Loucy (cell line): Measurements from ENCODE around the gene TRPC5OS.

Experiments
- H2AFZ ChIP-seq: fragments of 200-600 bp; sonication (generic); 2 replicates; pipeline ENCODE4 v1.6.0; 2016; ENCODE audit warnings: antibody characterized with exemption, mild to moderate bottlenecking, low read length, moderate library complexity
- H3F3A ChIP-seq: fragments of 200-600 bp; 2 replicates; pipeline ENCODE4 v1.6.0; 2016; ENCODE audit warnings: antibody characterized with exemption, low read depth, mild to moderate bottlenecking
- H3K27me3 ChIP-seq: fragments of 200-600 bp; sonication (generic); 2 replicates; pipeline ENCODE4 v1.6.1; 2014; ENCODE audit warnings: low read length, mild to moderate bottlenecking; ENCODE audit not compliant: insufficient read depth, poor library complexity, severe bottlenecking
- H3K36me3 ChIP-seq: fragments of 200-600 bp; sonication (generic); 2 replicates; pipeline ENCODE4 v1.6.1; 2016; ENCODE audit warnings: low read length; ENCODE audit not compliant: insufficient read depth
- H3K4me1 ChIP-seq: fragments of 200-600 bp; sonication (generic); 2 replicates; pipeline ENCODE4 v1.5.1; 2014; ENCODE audit warnings: low read length, mild to moderate bottlenecking; ENCODE audit not compliant: insufficient read depth, poor library complexity, severe bottlenecking
- H3K4me2 ChIP-seq: fragments of 200-600 bp; sonication (generic); 2 replicates; pipeline ENCODE4 v1.6.0; 2014; ENCODE audit warnings: antibody characterized with exemption, low read length, low read depth, mild to moderate bottlenecking; ENCODE audit not compliant: poor library complexity, severe bottlenecking
- H3K4me3 ChIP-seq: fragments of 200-600 bp; sonication (generic); 2 replicates; pipeline ENCODE4 v1.5.1; 2014; ENCODE audit warnings: low read length, mild to moderate bottlenecking, mixed read lengths; ENCODE audit not compliant: poor library complexity, severe bottlenecking
- H3K79me2 ChIP-seq: fragments of 200-600 bp; sonication (generic); 2 replicates; pipeline ENCODE4 v1.6.1; 2014; ENCODE audit warnings: low read length; ENCODE audit not compliant: insufficient read depth
- H3K9ac ChIP-seq: fragments of 200-600 bp; sonication (generic); 2 replicates; pipeline ENCODE4 v1.6.0; 2014; ENCODE audit warnings: mild to moderate bottlenecking, low read depth, low read length, moderate library complexity; ENCODE audit not compliant: poor library complexity, severe bottlenecking
- H3K9me2 ChIP-seq: fragments of 200-600 bp; sonication (generic); replicated peaks from 2 replicates; pipeline ENCODE4 v1.6.1; 2016; ENCODE audit warnings: low read depth, low read length, mixed read lengths
- H3K9me3 ChIP-seq: fragments of 200-600 bp; sonication (generic); 2 replicates; pipeline ENCODE4 v1.6.1; 2014; ENCODE audit warnings: mild to moderate bottlenecking, antibody characterized with exemption, low read length, low read depth; ENCODE audit not compliant: insufficient read depth
- H4K20me1 ChIP-seq: fragments of 200-600 bp; sonication (generic); 2 replicates; pipeline ENCODE4 v1.6.0; 2014; ENCODE audit warnings: antibody characterized with exemption, low read length, mild to moderate bottlenecking; ENCODE audit not compliant: insufficient read depth, poor library complexity, severe bottlenecking
- CTCF ChIP-seq: fragments of 200-600 bp; sonication (generic); conservative IDR thresholded peaks from 2 replicates; pipeline ENCODE4 v1.5.1; 2014; ENCODE audit warnings: mild to moderate bottlenecking, antibody characterized with exemption, low read length
- EZH2phosphoT487 ChIP-seq: fragments of 200-600 bp; IDR thresholded peaks from 2 replicates; pipeline ENCODE4 v1.6.1; 2018; ENCODE audit warnings: antibody characterized with exemption, mild to moderate bottlenecking, moderate library complexity, borderline replicate concordance

The TRPC5OS gene

DNA sequence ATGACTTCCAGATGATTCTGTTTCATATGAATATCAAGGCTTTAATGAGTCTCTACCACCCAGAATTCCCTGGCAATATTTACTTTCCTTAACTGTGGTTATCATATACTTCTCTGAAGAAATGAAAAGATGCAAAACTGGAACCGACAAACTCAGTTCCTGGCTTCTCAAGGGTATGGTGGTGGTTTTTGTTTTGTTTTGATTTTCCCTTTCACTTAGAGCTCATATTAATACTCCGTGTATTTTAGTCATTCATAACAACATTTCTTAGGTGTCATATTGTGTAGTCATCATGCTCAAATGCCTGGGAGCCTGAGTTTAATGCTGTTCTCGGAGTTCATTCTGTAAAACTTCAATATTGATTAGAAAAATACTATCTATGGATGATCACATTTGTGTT lies 665 bp downstream of the TRPC5OS start:
- H3K4me3 ChIP-seq, result no peak overlapping the region
- H3K79me2 ChIP-seq, result no peaks in the 10 kb centered on the region
- H3K9ac ChIP-seq, result no peak overlapping the region
- H2AFZ ChIP-seq, result no peak overlapping the region
- H3K9me3 ChIP-seq, result no peaks in the 10 kb centered on the region
- H3K27me3 ChIP-seq, result peaks cover 70% of the 10 kb centered on the region
- H4K20me1 ChIP-seq, result no peaks in the 10 kb centered on the region
- no peaks in the 10 kb centered on the region for H3F3A ChIP-seq
- H3K9me2 ChIP-seq, result no peaks in the 10 kb centered on the region
- no peaks in the 10 kb centered on the region for H3K36me3 ChIP-seq
- TF ChIP-seq CTCF (no peak), EZH2phosphoT487 (no peak)
- no peaks in the 10 kb centered on the region for H3K4me1 ChIP-seq
- H3K4me2 ChIP-seq, result no peak overlapping the region

DNA sequence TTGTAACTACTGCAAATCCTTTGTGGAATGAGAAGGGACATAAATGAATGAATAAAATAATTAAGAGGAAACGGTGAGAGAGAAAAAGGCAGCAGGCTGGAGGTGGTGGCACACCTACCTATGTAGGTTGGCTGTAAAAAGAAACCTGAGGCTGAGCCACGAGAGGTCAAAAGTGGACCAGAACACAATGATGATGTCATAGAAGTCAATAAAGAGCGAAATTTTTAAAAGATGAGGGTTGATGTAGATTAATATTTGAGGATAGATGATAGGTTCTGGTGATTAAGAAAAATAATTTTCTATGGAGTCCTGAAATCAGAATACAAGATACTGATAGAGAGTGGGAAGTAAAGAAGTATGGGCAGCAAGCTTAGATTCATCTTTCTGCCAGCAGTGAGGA lies 1.7 kb downstream of the TRPC5OS start:
- no peak overlapping the region for H3K4me3 ChIP-seq
- H2AFZ ChIP-seq, result no peak overlapping the region
- no peak for TF ChIP-seq EZH2phosphoT487

GRCh38 chrX:111880735-111881134 lies 4.8 kb downstream of the TRPC5OS start:
- Histone ChIP-seq H3K36me3 (no peaks in the 10 kb centered on the region), H3K9me2 (no peaks in the 10 kb centered on the region), H3K4me2 (no peak overlapping the region), H3K79me2 (no peaks in the 10 kb centered on the region), H3K4me1 (peaks cover 5% of the 10 kb centered on the region), H3F3A (no peaks in the 10 kb centered on the region), H4K20me1 (no peaks in the 10 kb centered on the region), H3K27me3 (peaks cover 48% of the 10 kb centered on the region), H3K9ac (no peak overlapping the region), H3K9me3 (no peaks in the 10 kb centered on the region), H2AFZ (no peak overlapping the region), H3K4me3 (no peak overlapping the region)
- no peak for TF ChIP-seq CTCF
- TF ChIP-seq EZH2phosphoT487, result no peak

More for the DNA sequence above, 1.7 kb downstream of the TRPC5OS start:
- Histone ChIP-seq H3K79me2 (no peaks in the 10 kb centered on the region), H3K9me3 (no peaks in the 10 kb centered on the region), H3K9me2 (no peaks in the 10 kb centered on the region), H4K20me1 (no peaks in the 10 kb centered on the region), H3K4me2 (no peak overlapping the region), H3K36me3 (no peaks in the 10 kb centered on the region), H3K27me3 (peaks cover 70% of the 10 kb centered on the region), H3F3A (no peaks in the 10 kb centered on the region), H3K9ac (no peak overlapping the region), H3K4me1 (peaks cover 5% of the 10 kb centered on the region)

- no peaks in the 10 kb centered on the region for H3K9me3 ChIP-seq
- no peaks in the 10 kb centered on the region for H3F3A ChIP-seq
- peaks cover 38% of the 10 kb centered on the region for H3K27me3 ChIP-seq
- H4K20me1 ChIP-seq, result no peaks in the 10 kb centered on the region
- H3K9me2 ChIP-seq, result no peaks in the 10 kb centered on the region
- H3K4me2 ChIP-seq, result peak overlapping the region; percentile 72
- H3K4me3 ChIP-seq, result peak overlapping the region; percentile 73
- no peaks in the 10 kb centered on the region for H3K79me2 ChIP-seq
- peak overlapping the region; percentile 59 for H3K9ac ChIP-seq
- peak overlapping the region; percentile 85 for H2AFZ ChIP-seq
- peaks cover 5% of the 10 kb centered on the region for H3K4me1 ChIP-seq
- TF ChIP-seq EZH2phosphoT487, result no peak
- TF ChIP-seq CTCF, result no peak
- no peaks in the 10 kb centered on the region for H3K36me3 ChIP-seq
These were observed 5.7 kb downstream of the TRPC5OS start for GRCh38 chrX:111881715-111882114.
